ENCODE data around the gene EXOC6B.
A peak's percentile ranks its signal among the peaks of the same experiment; 100 is the strongest.

Gene EXOC6B

GRCh38 chr2:72165792-72166191 is 660.0 kb downstream of the EXOC6B start:
- DNase-seq (ENCODE audit: low read depth in 2 of 2), result no peak

DNA sequence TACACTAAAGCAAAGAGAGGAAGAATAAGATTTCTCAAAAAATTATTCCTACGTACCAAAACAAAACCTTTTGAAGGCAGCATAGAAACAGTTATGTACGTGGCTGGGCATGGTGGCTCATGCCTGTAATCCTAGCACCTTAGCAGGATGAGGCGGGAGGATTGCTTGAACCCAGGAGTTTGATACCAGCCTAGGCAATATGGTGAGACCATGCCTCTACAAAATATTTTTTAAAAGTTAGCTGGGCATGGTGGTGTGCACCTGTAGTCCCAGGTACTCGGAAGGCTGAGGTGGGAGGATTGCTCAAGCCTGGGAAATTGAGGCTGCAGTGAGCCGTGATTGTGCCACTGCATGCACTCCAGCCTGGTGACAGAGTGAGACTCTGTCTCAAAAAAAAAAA is 663.3 kb downstream of the EXOC6B start:
- DNase-seq (ENCODE audit: low read depth in 2 of 2), result no peak

GRCh38 chr2:72159211-72159993 is 666.4 kb downstream of the EXOC6B start:
- DNase-seq (ENCODE audit: low read depth in 2 of 2), result no peak

- no peak for DNase-seq (ENCODE audit: low read depth in 2 of 2)
Observed at GRCh38 chr2:72157871-72158771, 667.7 kb downstream of the EXOC6B start.

- DNase-seq (ENCODE audit: low read depth in 2 of 2), result no peak
Observed at GRCh38 chr2:72156872-72157271, 669.0 kb downstream of the EXOC6B start.

- DNase-seq (ENCODE audit: low read depth in 2 of 2), result no peak
Observed at GRCh38 chr2:72155737-72156136, 670.1 kb downstream of the EXOC6B start.

GRCh38 chr2:72155151-72155550 is 670.7 kb downstream of the EXOC6B start:
- no peak for DNase-seq (ENCODE audit: low read depth in 2 of 2)

- DNase-seq (ENCODE audit: low read depth in 2 of 2), result no peak
Observed at GRCh38 chr2:72154386-72154975, 671.4 kb downstream of the EXOC6B start.

DNA sequence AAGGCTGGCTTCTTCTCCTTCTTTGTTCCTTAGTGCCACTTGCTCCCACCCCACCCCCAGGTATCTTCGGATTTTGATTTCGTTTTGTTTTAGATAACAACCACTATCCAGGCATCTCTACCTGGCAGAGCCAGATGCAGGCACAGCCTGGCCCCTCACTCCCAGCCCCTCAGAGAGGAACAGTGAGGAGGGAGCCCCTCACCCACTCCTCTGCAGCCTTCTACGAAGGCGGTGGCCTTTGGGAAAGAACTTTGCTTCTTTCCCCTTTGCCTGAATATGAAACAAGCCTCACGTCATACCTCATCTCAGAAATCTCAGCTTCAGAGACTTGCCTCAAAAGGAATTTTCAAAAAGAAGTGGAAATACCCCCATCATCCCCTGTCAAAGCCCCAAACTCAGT is 671.9 kb downstream of the EXOC6B start:
- DNase-seq (ENCODE audit: low read depth in 2 of 2), result no peak

DNA sequence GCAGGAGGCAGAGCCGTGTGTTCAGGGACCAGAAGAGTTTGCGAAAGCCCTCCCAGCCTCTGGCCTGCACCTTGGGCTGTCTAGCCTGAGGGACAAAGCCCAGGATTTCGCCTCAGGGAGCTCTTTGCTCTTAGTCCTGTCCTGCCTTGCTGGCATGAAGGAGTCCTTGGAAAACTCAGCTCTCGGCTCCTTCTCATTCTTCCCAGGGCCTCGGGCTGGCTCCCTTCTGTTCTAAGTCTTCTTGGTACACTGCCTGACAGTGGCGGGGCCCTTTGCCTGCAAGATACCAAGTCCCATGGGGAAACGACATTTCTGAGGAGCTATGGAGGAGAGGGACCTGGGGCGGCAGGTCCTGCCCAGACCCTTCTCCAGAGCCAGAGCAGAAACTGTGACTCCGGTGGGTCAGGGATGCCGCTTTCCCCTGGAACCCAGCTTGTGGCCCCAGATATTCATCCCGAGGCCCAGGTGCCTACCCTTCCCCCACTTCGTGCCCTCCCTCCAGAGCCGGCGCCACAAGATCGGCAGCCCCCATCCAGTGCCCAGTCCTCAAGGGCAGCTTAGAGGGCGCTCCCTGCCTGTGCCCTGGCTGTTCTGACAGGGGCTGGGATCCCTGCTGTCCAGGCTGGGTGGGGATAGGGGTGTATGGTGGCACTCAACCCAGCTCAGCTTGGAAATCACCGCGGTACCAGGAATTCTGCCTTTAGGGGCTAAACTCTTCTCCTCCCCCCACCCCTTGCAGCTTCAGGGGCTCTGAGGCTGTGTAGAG is 672.6 kb downstream of the EXOC6B start:
- DNase-seq (ENCODE audit: low read depth in 2 of 2), result no peak

DNA sequence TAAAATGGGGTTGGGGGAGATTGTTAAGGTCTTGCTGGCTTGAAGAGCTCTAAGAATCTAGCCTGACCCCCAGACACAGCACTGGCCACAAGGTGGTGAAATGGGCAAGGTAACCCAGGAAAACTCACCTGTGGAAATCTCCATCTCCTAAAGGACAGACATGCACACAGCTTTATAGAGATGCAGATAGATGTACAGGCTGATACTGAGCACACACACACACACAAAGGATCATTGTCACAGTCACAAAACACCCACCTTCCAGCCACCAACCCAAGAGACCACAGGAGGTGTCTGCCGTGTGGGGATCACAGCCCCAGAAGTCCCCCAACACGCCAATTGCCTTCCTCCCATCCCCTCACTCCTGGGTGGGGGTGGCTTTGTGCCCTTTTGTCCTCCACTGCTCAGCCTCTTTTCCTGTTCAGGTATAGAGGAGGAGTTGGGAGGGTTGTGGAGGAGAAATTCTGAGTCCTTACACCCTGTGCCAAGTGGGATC is 674.9 kb downstream of the EXOC6B start:
- no peak for DNase-seq (ENCODE audit: low read depth in 2 of 2)

DNA sequence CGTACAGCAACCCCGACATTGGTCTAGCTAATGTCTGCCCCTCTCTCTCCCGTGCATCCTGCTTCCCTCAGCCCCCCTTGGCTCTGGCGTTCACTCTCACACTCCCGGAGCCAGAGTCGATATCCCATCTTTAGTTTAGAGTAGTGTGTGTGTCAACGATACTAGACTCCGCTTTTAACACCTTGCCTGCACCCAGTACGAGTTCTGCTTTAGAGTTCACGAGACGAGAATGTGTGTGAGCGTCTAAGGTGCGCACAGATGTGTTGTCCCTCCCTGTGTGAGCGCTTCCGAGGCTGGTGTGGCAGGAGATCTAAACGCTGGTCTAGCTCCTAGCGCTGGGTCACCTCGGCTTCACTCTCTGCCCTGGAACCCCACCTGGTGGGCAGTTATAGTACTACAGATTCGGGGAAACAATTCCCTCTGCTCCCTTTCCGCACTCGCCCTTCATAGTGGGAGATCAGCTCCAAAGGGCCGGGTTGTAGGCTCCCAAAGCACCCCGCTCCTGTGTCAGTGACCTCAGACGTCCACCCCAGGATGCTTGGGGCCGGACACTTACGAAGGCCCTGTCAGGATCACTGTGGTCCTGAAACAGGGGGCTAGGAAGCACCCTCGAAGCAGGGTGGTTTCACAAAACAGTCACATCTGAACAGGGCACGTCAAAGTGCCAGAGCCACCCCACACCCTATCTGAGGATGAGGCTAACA is 675.5 kb downstream of the EXOC6B start:
- peak; percentile 46 to 55 for DNase-seq (ENCODE audit: low read depth in 2 of 2)

DNA sequence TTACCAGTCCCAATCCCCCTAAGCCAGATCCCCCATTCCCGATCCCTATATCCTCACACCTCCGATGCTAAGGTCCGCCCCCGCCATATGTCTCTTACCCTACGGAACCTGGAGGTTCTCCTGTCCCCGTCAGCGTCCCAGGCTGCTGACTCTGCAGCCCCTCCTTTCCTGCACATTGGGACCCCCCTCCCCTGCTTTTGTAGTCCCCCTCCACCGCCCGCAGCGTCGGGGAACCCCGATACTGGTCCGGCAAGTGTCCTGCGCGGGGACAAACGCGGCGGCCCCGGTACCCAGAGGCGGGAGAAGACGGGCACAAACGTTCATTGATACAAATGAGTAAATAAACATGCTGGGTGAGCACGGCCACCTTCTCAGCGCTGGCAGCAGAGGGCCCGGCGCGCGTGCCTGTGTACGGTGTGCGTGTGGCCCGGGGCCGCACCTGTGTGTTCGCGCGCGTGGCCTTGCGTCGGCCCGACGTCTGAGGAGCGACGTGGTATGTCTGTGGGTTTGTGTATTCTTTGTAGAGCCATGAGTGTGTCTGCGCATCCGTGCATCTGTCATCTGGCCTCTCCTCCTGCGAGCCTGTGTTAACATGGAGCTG is 676.2 kb downstream of the EXOC6B start:
- no peak for DNase-seq (ENCODE audit: low read depth in 2 of 2)

DNA sequence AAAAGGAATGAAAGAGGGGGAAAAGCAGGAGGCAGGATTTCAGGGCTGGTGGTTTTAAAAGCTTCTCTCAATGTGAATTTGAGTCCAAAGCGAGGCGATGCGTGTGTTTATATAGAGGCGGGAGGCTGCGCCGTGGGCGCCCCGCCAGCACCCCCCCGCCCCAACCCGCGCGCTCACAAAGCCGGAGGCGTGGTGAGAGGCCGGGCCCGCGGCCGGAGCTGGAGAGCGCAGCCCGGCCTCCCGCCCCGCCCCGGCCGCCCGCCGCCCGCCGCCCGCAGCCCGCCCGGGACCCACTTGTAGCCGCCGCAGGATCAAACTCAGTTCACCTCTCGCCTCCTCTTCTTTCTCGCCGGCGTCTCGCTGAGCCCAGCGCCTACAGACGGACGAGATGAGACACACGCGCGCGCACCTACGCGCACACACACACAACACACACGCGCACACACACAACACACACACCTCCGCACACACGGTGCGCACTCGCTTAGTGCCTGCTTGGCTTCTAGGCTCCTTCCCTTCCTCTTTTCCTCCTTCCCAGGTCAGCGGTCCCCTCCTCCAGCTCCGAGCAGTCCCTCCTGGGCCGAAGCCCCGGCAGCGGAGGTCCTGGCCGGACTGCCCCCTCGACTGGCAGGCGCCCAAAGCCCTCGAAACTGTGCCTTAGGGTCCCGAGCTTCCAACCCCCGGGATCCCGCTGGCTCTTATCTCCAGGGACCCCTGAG is 676.8 kb downstream of the EXOC6B start:
- no peak for DNase-seq (ENCODE audit: low read depth in 2 of 2)

GRCh38 chr2:72148003-72148836 is 677.6 kb downstream of the EXOC6B start:
- no peak for DNase-seq (ENCODE audit: low read depth in 2 of 2)

GRCh38 chr2:72147303-72147971 is 678.4 kb downstream of the EXOC6B start, which contains the start of gene CYP26B1:
TSS of gene CYP26B1 (minus strand) at chr2:72147862. CDS start at chr2:72147834, 28 bp downstream.
- DNase-seq (ENCODE audit: low read depth in 2 of 2), result no peak

GRCh38 chr2:72146347-72147302 is 679.2 kb downstream of the EXOC6B start:
- DNase-seq (ENCODE audit: low read depth in 2 of 2), result no peak
